HG02610 (cell line): ENCODE results near the gene DMC1.

Experiments
- ATAC-seq: cut with Tn5 transposase; IDR thresholded peaks from one replicate; pipeline ENCODE4 v1.9.1; 2021; ENCODE audit warnings: mild to moderate bottlenecking, moderate library complexity; ENCODE audit not compliant: unreplicated experiment

The DMC1 gene

GRCh38 chr22:38503021-38503420, 67.0 kb downstream of the DMC1 start:
- no peak for ATAC-seq

- no peak for ATAC-seq
These were observed 67.9 kb downstream of the DMC1 start for GRCh38 chr22:38501797-38502672.

- ATAC-seq, result no peak
These were observed 72.1 kb downstream of the DMC1 start for GRCh38 chr22:38497869-38498268.

- no peak for ATAC-seq
These were observed 75.0 kb downstream of the DMC1 start for GRCh38 chr22:38494939-38495338.

GRCh38 chr22:38494498-38494897, 75.5 kb downstream of the DMC1 start:
- ATAC-seq, result no peak

GRCh38 chr22:38491707-38492348, 78.2 kb downstream of the DMC1 start:
- ATAC-seq, result no peak

GRCh38 chr22:38490915-38491314, 79.1 kb downstream of the DMC1 start:
- ATAC-seq, result no peak

- ATAC-seq, result no peak
These were observed 79.5 kb downstream of the DMC1 start for GRCh38 chr22:38490475-38490874.

GRCh38 chr22:38489561-38490145, 80.3 kb downstream of the DMC1 start:
- no peak for ATAC-seq

- no peak for ATAC-seq
These were observed 80.8 kb downstream of the DMC1 start for GRCh38 chr22:38489142-38489541.

- ATAC-seq, result no peak
These were observed 82.0 kb downstream of the DMC1 start for GRCh38 chr22:38487946-38488345.

GRCh38 chr22:38485783-38486182, 84.2 kb downstream of the DMC1 start:
- ATAC-seq, result no peak

- no peak for ATAC-seq
These were observed 85.7 kb downstream of the DMC1 start for GRCh38 chr22:38484244-38484643.

- ATAC-seq, result no peak
These were observed 87.2 kb downstream of the DMC1 start for GRCh38 chr22:38482662-38483308.

GRCh38 chr22:38481871-38482332, 88.1 kb downstream of the DMC1 start:
- no peak for ATAC-seq

GRCh38 chr22:38481162-38481870, 88.7 kb downstream of the DMC1 start:
- ATAC-seq, result no peak

GRCh38 chr22:38479096-38479837, 90.7 kb downstream of the DMC1 start:
- ATAC-seq, result no peak

- ATAC-seq, result no peak
These were observed 92.4 kb downstream of the DMC1 start for GRCh38 chr22:38477585-38477984.

GRCh38 chr22:38474003-38474607, 95.9 kb downstream of the DMC1 start:
- no peak for ATAC-seq

GRCh38 chr22:38471237-38471636, 98.7 kb downstream of the DMC1 start:
- no peak for ATAC-seq
